Measurements from ENCODE around the gene CANT1. TPM values are rescaled to one million over a fixed set of nuclear protein-coding genes. Genes with fewer than 3 reads are reported as not detected.

The CANT1 gene
- total RNA-seq, 4 donors from 2014 or later: 56.9 to 125 (median 80.0) TPM

DNA sequence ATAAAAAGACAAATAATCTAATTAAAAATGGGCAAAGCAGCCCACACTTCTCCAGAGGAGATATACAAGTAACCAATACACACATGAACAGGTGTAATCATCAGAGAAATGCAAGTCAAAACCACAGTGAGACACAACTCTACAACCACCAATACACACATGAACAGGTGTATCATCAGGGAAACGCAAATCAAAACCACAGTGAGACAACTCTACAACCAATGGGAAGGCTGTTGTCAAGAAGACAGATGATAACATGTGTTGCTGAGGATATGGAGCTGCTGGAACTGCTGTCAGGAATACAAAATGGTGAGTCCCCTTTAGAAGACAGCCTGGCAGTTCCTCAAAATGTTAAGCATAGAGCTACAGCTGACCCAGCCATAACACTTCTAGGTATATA, 42.6 kb upstream of the CANT1 start:
- Histone ChIP-seq H3K9me3 (peaks cover 0 to 3% (median 0%) of the 10 kb centered on the region in 4 donors), H3K27ac (no peak overlapping the region), H3K4me3 (no peak overlapping the region), H3K36me3 (no peaks in the 10 kb centered on the region), H3K4me1 (peaks cover 0 to 5% (median 0%) of the 10 kb centered on the region in 4 donors), H3K27me3 (no peaks in the 10 kb centered on the region)
- no peak for TF ChIP-seq POLR2A (IDR thresholded peaks at IDR 0.05)
- TF ChIP-seq, protein P1, sequence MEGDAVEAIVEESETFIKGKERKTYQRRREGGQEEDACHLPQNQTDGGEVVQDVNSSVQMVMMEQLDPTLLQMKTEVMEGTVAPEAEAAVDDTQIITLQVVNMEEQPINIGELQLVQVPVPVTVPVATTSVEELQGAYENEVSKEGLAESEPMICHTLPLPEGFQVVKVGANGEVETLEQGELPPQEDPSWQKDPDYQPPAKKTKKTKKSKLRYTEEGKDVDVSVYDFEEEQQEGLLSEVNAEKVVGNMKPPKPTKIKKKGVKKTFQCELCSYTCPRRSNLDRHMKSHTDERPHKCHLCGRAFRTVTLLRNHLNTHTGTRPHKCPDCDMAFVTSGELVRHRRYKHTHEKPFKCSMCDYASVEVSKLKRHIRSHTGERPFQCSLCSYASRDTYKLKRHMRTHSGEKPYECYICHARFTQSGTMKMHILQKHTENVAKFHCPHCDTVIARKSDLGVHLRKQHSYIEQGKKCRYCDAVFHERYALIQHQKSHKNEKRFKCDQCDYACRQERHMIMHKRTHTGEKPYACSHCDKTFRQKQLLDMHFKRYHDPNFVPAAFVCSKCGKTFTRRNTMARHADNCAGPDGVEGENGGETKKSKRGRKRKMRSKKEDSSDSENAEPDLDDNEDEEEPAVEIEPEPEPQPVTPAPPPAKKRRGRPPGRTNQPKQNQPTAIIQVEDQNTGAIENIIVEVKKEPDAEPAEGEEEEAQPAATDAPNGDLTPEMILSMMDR (IDR thresholded peaks at IDR 0.05): no peak
- DNase-seq: no peak

DNA sequence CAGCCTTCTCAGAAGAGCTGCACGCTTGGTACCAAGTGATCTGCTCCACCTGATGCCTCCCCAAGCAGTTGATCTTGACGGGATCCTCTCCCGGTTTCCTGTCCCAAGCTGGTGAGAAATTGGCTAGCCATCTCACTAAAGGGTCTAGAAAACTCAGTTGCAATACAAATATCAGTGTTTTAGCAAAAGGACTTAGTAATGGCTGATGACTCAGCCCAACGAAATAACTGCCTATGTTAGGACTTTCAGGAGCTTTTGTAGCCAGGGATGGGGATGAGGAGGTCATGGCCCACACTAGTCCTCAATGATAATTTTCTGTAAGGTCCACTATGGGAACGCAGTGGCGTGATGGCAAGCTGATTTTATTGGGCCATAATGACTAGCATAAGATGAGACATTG, 41.7 kb upstream of the CANT1 start:
- H3K4me1 ChIP-seq: peaks cover 0 to 5% (median 0%) of the 10 kb centered on the region in 4 donors
- H3K4me3 ChIP-seq: no peak overlapping the region
- H3K27me3 ChIP-seq: no peaks in the 10 kb centered on the region
- no peak for DNase-seq
- peaks cover 0 to 3% (median 0%) of the 10 kb centered on the region in 4 donors for H3K9me3 ChIP-seq
- no peak overlapping the region for H3K27ac ChIP-seq
- no peaks in the 10 kb centered on the region for H3K36me3 ChIP-seq
- TF ChIP-seq, protein P1 (IDR thresholded peaks at IDR 0.05): no peak
- no peak for TF ChIP-seq POLR2A (IDR thresholded peaks at IDR 0.05)

DNA sequence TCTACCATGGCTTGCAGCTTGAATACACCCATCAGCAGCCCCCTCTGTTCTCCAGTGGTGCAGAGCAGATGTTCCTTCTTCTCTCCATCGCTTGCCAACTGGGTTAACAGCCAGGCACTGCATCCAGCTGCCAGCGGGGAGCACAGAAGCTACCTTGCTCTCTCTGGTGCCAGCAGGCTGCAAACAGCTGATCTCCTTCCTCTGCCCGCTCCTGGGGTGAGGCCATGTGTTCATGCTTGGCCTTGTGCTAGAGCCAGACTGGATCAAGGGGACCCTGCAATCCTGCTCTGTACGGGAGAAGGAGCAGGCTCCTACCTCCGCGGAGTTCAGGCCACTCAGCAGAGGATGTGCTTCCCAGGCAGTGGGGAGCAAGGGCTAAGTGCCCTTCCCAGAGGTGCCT, 41.0 kb upstream of the CANT1 start:
- no peak overlapping the region for H3K4me3 ChIP-seq
- H3K27ac ChIP-seq: no peak overlapping the region
- H3K9me3 ChIP-seq: peaks cover 0 to 3% (median 0%) of the 10 kb centered on the region in 4 donors
- no peaks in the 10 kb centered on the region for H3K27me3 ChIP-seq
- H3K36me3 ChIP-seq: no peaks in the 10 kb centered on the region
- peak in 1 of 3 donors; percentile 16 for DNase-seq
- TF ChIP-seq, protein P1 (IDR thresholded peaks at IDR 0.05): no peak
- TF ChIP-seq POLR2A (IDR thresholded peaks at IDR 0.05): no peak
- H3K4me1 ChIP-seq: peaks cover 0 to 5% (median 0%) of the 10 kb centered on the region in 4 donors

DNA sequence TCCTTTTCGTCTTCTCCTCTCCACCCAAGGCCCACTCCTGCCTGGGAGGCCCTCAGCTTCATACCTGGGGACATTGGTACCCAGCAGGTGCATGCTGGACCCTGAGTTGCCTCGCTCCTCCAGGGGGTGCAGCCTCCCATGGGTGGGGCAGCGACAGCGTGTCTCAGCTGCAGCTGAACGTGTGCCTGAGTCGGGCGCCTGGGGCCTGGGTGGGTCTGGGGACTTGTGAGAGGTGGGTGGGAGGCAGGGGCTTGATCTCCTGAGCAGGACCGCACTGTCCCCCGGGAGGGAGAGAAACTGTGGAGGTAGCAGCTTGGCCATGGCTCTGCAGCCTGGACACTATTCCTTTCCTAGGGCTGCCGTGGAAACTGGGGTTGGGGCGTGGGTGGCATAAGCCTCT, 40.3 kb upstream of the CANT1 start:
- H3K9me3 ChIP-seq: peaks cover 0 to 3% (median 0%) of the 10 kb centered on the region in 4 donors
- H3K27me3 ChIP-seq: no peaks in the 10 kb centered on the region
- H3K4me3 ChIP-seq: no peak overlapping the region
- peaks cover 0 to 5% (median 0%) of the 10 kb centered on the region in 4 donors for H3K4me1 ChIP-seq
- no peaks in the 10 kb centered on the region for H3K36me3 ChIP-seq
- peak in 1 of 3 donors; percentile 48 for DNase-seq
- TF ChIP-seq, protein P1 (IDR thresholded peaks at IDR 0.05): no peak
- no peak for TF ChIP-seq POLR2A (IDR thresholded peaks at IDR 0.05)
- no peak overlapping the region for H3K27ac ChIP-seq

DNA sequence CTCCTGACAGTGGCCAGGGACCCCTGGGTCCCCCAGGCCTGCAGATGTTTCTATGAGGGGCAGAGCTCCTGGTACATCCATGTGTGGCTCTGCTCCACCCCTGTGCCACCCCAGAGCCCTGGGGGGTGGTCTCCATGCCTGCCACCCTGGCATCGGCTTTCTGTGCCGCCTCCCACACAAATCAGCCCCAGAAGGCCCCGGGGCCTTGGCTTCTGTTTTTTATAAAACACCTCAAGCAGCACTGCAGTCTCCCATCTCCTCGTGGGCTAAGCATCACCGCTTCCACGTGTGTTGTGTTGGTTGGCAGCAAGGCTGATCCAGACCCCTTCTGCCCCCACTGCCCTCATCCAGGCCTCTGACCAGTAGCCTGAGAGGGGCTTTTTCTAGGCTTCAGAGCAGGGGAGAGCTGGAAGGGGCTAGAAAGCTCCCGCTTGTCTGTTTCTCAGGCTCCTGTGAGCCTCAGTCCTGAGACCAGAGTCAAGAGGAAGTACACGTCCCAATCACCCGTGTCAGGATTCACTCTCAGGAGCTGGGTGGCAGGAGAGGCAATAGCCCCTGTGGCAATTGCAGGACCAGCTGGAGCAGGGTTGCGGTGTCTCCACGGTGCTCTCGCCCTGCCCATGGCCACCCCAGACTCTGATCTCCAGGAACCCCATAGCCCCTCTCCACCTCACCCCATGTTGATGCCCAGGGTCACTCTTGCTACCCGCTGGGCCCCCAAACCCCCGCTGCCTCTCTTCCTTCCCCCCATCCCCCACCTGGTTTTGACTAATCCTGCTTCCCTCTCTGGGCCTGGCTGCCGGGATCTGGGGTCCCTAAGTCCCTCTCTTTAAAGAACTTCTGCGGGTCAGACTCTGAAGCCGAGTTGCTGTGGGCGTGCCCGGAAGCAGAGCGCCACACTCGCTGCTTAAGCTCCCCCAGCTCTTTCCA, 39.5 kb upstream of the CANT1 start:
- Histone ChIP-seq H3K4me1 (peaks cover 0 to 5% (median 0%) of the 10 kb centered on the region in 4 donors), H3K4me3 (no peak overlapping the region), H3K27ac (no peak overlapping the region), H3K9me3 (no peaks in the 10 kb centered on the region), H3K36me3 (no peaks in the 10 kb centered on the region), H3K27me3 (no peaks in the 10 kb centered on the region)
- TF ChIP-seq, protein P1 (IDR thresholded peaks at IDR 0.05): no peak
- no peak for TF ChIP-seq POLR2A (IDR thresholded peaks at IDR 0.05)
- peak in 1 of 3 donors; percentile 33 for DNase-seq
